PC-3 (cell line): ENCODE data around the gene JAG2. TPM values are rescaled to one million over a fixed set of nuclear protein-coding genes. Genes with fewer than 3 reads are reported as not detected.

Source experiments
- ATAC-seq: fragments of 200-7000 bp; cut with Tn5 transposase; 2 replicates; pipeline ENCODE4 v1.9.1; 2020; ENCODE audit warnings: mild to moderate bottlenecking, moderate library complexity
- BruUV-seq: library from RNA; stranded (reverse); fragments of 400-500 nt; replicated peaks from 2 replicates; lab custom pipeline; 2021; lab: Mats Ljungman, UMichigan
- CTCF ChIA-PET: fragments of 300-600 bp; sonication (Branson Sonifier 250); formaldehyde crosslinking; loops from one replicate; lab custom pipeline; 2022; ENCODE audit warnings: antibody characterized with exemption; lab: Charles Lee
- POLR2A ChIA-PET: fragments of 300-600 bp; sonication (Branson Sonifier 250); formaldehyde crosslinking; loops from one replicate; lab custom pipeline; 2022; ENCODE audit warnings: antibody characterized with exemption; ENCODE audit not compliant: unreplicated experiment; lab: Charles Lee
- DNase-seq: peaks from one replicate; pipeline ENCODE4 v3.0.0-alpha.2; 2015
- H2AFZ ChIP-seq: fragments of 300-600 bp; sonication (generic); 2 replicates; pipeline ENCODE4 v1.6.0; 2016; ENCODE audit warnings: antibody characterized with exemption, low read length
- H3F3A ChIP-seq: fragments of 300-600 bp; sonication (generic); one replicate; pipeline ENCODE4 v1.6.0; 2017; ENCODE audit warnings: antibody characterized with exemption, low read length, control low read depth, mild to moderate bottlenecking; ENCODE audit not compliant: unreplicated experiment
- H3K27ac ChIP-seq: fragments of 300-600 bp; sonication (generic); 2 replicates; pipeline ENCODE4 v1.5.1; 2016; ENCODE audit warnings: mild to moderate bottlenecking, low read length
- H3K27me3 ChIP-seq: fragments of 300-600 bp; sonication (generic); 2 replicates; pipeline ENCODE4 v1.6.1; 2016; ENCODE audit warnings: low read length, mixed read lengths
- H3K36me3 ChIP-seq: fragments of 300-600 bp; sonication (generic); 2 replicates; pipeline ENCODE4 v1.6.1; 2016; ENCODE audit warnings: low read depth, mixed run types, low read length, mixed read lengths
- H3K4me1 ChIP-seq: fragments of 300-600 bp; sonication (generic); 2 replicates; pipeline ENCODE4 v1.5.1; 2016; ENCODE audit warnings: low read length; ENCODE audit not compliant: insufficient read depth
- H3K4me2 ChIP-seq: fragments of 300-600 bp; sonication (generic); 2 replicates; pipeline ENCODE4 v1.6.0; 2016; ENCODE audit warnings: low read length
- H3K4me3 ChIP-seq: fragments of 300-600 bp; sonication (generic); 2 replicates; pipeline ENCODE4 v1.5.1; 2016; ENCODE audit warnings: mild to moderate bottlenecking, low read length, mixed read lengths
- H3K79me2 ChIP-seq: fragments of 300-600 bp; sonication (generic); 2 replicates; pipeline ENCODE4 v1.6.1; 2017; ENCODE audit warnings: low read length, mixed read lengths
- H3K9ac ChIP-seq: fragments of 300-600 bp; sonication (generic); 2 replicates; pipeline ENCODE4 v1.6.0; 2016; ENCODE audit warnings: mild to moderate bottlenecking, low read length
- H3K9me2 ChIP-seq: fragments of 300-600 bp; sonication (generic); replicated peaks from 2 replicates; pipeline ENCODE4 v1.6.1; 2016; ENCODE audit warnings: mixed run types, low read length, mixed read lengths
- H3K9me3 ChIP-seq: fragments of 300-600 bp; sonication (generic); 2 replicates; pipeline ENCODE4 v1.6.1; 2016; ENCODE audit warnings: low read length, mixed read lengths
- H4K20me1 ChIP-seq: fragments of 300-600 bp; sonication (generic); 2 replicates; pipeline ENCODE4 v1.6.1; 2016; ENCODE audit warnings: low read length, mixed read lengths
- EZH2 ChIP-seq: fragments of 300-600 bp; sonication (generic); IDR thresholded peaks from one replicate; pipeline ENCODE4 v1.6.1; 2017; ENCODE audit warnings: antibody characterized with exemption, mild to moderate bottlenecking, low read length; ENCODE audit not compliant: unreplicated experiment
- EZH2phosphoT487 ChIP-seq: fragments of 300-600 bp; sonication (generic); IDR thresholded peaks from 2 replicates; pipeline ENCODE4 v1.6.1; 2018; ENCODE audit warnings: mild to moderate bottlenecking, antibody characterized with exemption, low read length, borderline replicate concordance
- intact Hi-C: fragments of 100-400 bp; cut with micrococcal nuclease; formaldehyde crosslinking; loops from 2 replicates; pipeline ENCODE4 v1.9.0; 2023
- total RNA-seq: library from RNA; depleted of rRNA; stranded (reverse); fragments of >200 nt; gene quantifications from 2 replicates; pipeline ENCODE4 v1.2.3, GENCODE V29; 2014
- TF ChIP-seq, protein P1 (sequence below): fragments of 300-600 bp; sonication (generic); conservative IDR thresholded peaks from 2 replicates; pipeline ENCODE4 v1.5.1; 2017; ENCODE audit warnings: antibody characterized with exemption, low read depth, mild to moderate bottlenecking, low read length

JAG2 gene
- total RNA-seq, 1 experiment from 2014 or later = 57.1 TPM

DNA sequence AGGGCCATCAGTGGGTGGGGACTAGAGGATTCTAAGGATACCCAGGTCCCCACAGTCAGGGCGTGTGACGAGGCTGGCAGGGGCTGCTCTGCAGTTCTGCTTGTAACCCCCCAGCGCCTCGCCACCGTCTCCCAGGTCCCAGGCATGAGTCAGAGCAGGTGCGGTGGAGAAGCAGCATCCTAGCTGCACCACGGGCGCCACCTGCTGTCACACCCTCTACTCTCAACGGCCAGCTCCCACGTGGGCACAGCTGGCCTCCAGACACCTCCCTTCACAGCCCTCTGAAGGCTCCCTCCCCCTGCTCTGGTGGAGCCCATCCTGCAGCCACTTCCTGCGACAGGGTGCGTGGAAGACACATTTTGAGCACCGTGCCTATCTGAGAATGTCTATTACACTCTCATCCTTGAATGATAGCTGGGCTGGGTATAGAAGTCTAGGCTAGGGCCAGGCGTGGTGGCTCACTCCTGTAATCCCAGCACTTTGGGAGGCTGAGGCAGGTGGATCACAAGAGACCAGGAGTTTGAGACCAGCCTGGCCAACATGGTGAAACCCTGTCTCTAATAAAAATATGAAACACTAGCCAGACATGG, 19.5 kb upstream of the JAG2 start:
- BruUV-seq = no TSS peak
- H3K9me2 ChIP-seq = no peaks in the 10 kb centered on the region
- ATAC-seq = peak; percentile 70
- H3K4me1 ChIP-seq = no peaks in the 10 kb centered on the region
- no peak overlapping the region for H3K4me3 ChIP-seq
- POLR2A ChIA-PET = no interaction called here
- intact Hi-C loops = loop anchor here (2.0 kb wide), 1 partner anchor 99 kb away; no protein-coding TSS in a partner anchor
- no peak for TF ChIP-seq EZH2phosphoT487
- TF ChIP-seq, protein P1, sequence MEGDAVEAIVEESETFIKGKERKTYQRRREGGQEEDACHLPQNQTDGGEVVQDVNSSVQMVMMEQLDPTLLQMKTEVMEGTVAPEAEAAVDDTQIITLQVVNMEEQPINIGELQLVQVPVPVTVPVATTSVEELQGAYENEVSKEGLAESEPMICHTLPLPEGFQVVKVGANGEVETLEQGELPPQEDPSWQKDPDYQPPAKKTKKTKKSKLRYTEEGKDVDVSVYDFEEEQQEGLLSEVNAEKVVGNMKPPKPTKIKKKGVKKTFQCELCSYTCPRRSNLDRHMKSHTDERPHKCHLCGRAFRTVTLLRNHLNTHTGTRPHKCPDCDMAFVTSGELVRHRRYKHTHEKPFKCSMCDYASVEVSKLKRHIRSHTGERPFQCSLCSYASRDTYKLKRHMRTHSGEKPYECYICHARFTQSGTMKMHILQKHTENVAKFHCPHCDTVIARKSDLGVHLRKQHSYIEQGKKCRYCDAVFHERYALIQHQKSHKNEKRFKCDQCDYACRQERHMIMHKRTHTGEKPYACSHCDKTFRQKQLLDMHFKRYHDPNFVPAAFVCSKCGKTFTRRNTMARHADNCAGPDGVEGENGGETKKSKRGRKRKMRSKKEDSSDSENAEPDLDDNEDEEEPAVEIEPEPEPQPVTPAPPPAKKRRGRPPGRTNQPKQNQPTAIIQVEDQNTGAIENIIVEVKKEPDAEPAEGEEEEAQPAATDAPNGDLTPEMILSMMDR = peak; percentile 60
- no peaks in the 10 kb centered on the region for H3F3A ChIP-seq
- no peak overlapping the region for H3K27ac ChIP-seq
- no peak overlapping the region for H3K9ac ChIP-seq
- no peaks in the 10 kb centered on the region for H3K9me3 ChIP-seq
- H3K36me3 ChIP-seq = no peaks in the 10 kb centered on the region
- H3K4me2 ChIP-seq = no peak overlapping the region
- peak; percentile 65 for DNase-seq
- H3K79me2 ChIP-seq = no peaks in the 10 kb centered on the region
- H4K20me1 ChIP-seq = no peaks in the 10 kb centered on the region
- H2AFZ ChIP-seq = no peak overlapping the region
- H3K27me3 ChIP-seq = no peaks in the 10 kb centered on the region
- CTCF ChIA-PET = interaction anchor here (0.6 to 1.2 kb wide), 2 partner anchors 80 to 98 kb away, joined by 3 to 10 read pairs; no protein-coding TSS in a partner anchor

DNA sequence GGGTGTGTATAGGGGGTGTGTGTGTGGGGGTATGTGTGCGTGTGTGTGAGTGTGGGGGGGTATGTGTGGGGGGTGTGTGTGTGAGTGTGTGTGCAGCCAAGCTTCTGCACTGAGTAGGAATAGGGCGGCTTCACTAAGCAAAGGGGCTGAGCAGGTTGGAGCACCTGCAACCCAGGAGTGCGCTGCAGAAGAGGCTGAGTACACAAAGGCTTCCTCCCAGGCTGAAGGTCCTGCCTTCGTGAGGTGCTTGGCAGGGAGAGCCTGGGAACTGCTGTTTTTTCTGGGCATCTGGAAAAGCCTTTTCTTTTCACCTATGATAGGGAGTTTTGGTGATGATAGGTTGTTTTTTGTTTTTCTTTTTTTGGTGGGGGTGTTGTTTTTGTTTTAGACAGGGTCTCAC, 18.5 kb upstream of the JAG2 start:
- intact Hi-C loops = no loop called here
- CTCF ChIA-PET = no interaction called here
- no peak; the same call in 1 of the 2 replicates for ATAC-seq

DNA sequence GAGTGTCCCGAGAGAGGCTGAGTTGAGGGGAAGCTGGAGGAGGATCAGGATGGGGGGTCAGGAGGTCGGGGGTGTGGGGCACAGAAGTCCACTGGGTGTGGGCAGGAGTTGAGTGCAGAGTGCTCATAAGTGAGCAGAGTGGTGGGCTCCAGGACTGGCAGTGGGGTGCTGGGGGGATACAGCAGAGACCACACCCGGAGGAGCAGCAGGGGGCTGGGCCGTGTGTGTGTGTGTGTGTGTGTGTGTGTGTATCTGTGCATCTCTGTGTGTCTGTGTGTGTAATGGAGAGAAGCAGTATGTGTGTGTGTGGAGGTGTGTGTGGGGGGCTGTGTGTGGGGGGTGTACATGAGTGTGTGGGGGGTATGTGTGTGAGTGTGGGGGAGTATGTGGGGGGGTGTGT, 17.4 kb upstream of the JAG2 start:
- Histone ChIP-seq H3K27me3 (no peaks in the 10 kb centered on the region), H3F3A (no peaks in the 10 kb centered on the region), H3K4me1 (no peaks in the 10 kb centered on the region), H3K36me3 (no peaks in the 10 kb centered on the region), H4K20me1 (no peaks in the 10 kb centered on the region), H3K4me2 (no peak overlapping the region), H2AFZ (no peak overlapping the region), H3K9me3 (no peaks in the 10 kb centered on the region), H3K9me2 (no peaks in the 10 kb centered on the region), H3K27ac (no peak overlapping the region), H3K4me3 (no peak overlapping the region), H3K79me2 (no peaks in the 10 kb centered on the region), H3K9ac (no peak overlapping the region)
- ATAC-seq (no peak), DNase-seq (no peak)
- CTCF ChIA-PET = no interaction called here
- no TSS peak for BruUV-seq
- TF ChIP-seq EZH2 = no peak
- TF ChIP-seq, protein P1 = no peak
- TF ChIP-seq EZH2phosphoT487 = no peak
- POLR2A ChIA-PET = no interaction called here
- intact Hi-C loops = no loop called here

More for the DNA sequence above, 18.5 kb upstream of the JAG2 start:
- POLR2A ChIA-PET = no interaction called here
- no peak overlapping the region for H3K4me2 ChIP-seq
- H3K79me2 ChIP-seq = no peaks in the 10 kb centered on the region
- H3K4me1 ChIP-seq = no peaks in the 10 kb centered on the region
- no peak overlapping the region for H3K27ac ChIP-seq
- H3K36me3 ChIP-seq = no peaks in the 10 kb centered on the region
- no TSS peak for BruUV-seq
- H4K20me1 ChIP-seq = no peaks in the 10 kb centered on the region
- no peaks in the 10 kb centered on the region for H3K9me3 ChIP-seq
- no peaks in the 10 kb centered on the region for H3F3A ChIP-seq
- no peak overlapping the region for H2AFZ ChIP-seq
- no peaks in the 10 kb centered on the region for H3K9me2 ChIP-seq
- no peak overlapping the region for H3K9ac ChIP-seq
- DNase-seq = peak; percentile 30
- H3K4me3 ChIP-seq = no peak overlapping the region
- TF ChIP-seq, protein P1 = no peak
- TF ChIP-seq EZH2 (no peak), EZH2phosphoT487 (no peak)
- no peaks in the 10 kb centered on the region for H3K27me3 ChIP-seq
